ENCODE data around the gene BBS9. TPM values are rescaled to one million over a fixed set of nuclear protein-coding genes. Genes with fewer than 3 reads are reported as not detected.

Gene BBS9
- total and polyA plus RNA-seq, 9 of the 15 experiments (the other 6 are each of a cell fraction or from before 2014, with no cell fraction given) = 0.77 to 3.3 (median 2.4) TPM

GRCh38 chr7:33261585-33261984, 132.2 kb downstream of the BBS9 start:
- DNase-seq (ENCODE audit: extremely low read depth in 1 of 4, low spot score in 3 of 4) = no peak
- Histone ChIP-seq H3K4me2 (ENCODE audit: insufficient read depth, low read length) (no peak overlapping the region), H3K36me3 (ENCODE audit: control insufficient read depth, insufficient read depth, low read length) (no peaks in the 10 kb centered on the region), H4K20me1 (replicated peaks; ENCODE audit: control insufficient read depth, insufficient read depth, low read length) (no peaks in the 10 kb centered on the region), H3K4me3 (no peak overlapping the region), H3K9me3 (replicated peaks; ENCODE audit: control insufficient read depth, insufficient read depth, low read depth, low read length) (no peaks in the 10 kb centered on the region), H3K79me2 (ENCODE audit: control insufficient read depth, insufficient read depth, low read length) (no peaks in the 10 kb centered on the region), H3K4me1 (replicated peaks in 1 of 2; ENCODE audit: control insufficient read depth in 2 of 2, insufficient read depth in 2 of 2, low read length in 2 of 2) (no peaks in the 10 kb centered on the region), H3K27ac (ENCODE audit: extremely low read depth, low read depth, low read length) (no peak overlapping the region), H3K9me1 (ENCODE audit: control insufficient read depth, insufficient read depth, low read length) (no peaks in the 10 kb centered on the region), H3K9ac (ENCODE audit: insufficient read depth in 1 of 2, low read depth in 2 of 2, low read length in 2 of 2) (no peak overlapping the region), H2AFZ (ENCODE audit: low read depth, low read length) (no peak overlapping the region), H3K27me3 (ENCODE audit: control insufficient read depth in 2 of 2, insufficient read depth in 2 of 2, low read length in 2 of 2) (no peaks in the 10 kb centered on the region)
- no peak for TF ChIP-seq PPARD (CRISPR knock-in tag; IDR thresholded peaks at IDR 0.05)
- TF ChIP-seq, protein P1, sequence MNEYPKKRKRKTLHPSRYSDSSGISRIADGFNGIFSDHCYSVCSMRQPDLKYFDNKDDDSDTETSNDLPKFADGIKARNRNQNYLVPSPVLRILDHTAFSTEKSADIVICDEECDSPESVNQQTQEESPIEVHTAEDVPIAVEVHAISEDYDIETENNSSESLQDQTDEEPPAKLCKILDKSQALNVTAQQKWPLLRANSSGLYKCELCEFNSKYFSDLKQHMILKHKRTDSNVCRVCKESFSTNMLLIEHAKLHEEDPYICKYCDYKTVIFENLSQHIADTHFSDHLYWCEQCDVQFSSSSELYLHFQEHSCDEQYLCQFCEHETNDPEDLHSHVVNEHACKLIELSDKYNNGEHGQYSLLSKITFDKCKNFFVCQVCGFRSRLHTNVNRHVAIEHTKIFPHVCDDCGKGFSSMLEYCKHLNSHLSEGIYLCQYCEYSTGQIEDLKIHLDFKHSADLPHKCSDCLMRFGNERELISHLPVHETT (CRISPR knock-in tag; conservative IDR thresholded peaks at IDR 0.05 in 1 of 2, IDR thresholded peaks at IDR 0.05 in 1 of 2) = no peak
- no peak for TF ChIP-seq PRMT5 (CRISPR knock-in tag; IDR thresholded peaks at IDR 0.05)
- TF ChIP-seq HDAC2 (IDR thresholded peaks at IDR 0.05) = no peak
- TF ChIP-seq RBM39 (optimal IDR thresholded peaks at IDR 0.05; ENCODE audit: low read depth, low read length) = no peak
- TF ChIP-seq SRF (CRISPR knock-in tag; IDR thresholded peaks at IDR 0.05) = no peak
- no peak for TF ChIP-seq ZNF444 (CRISPR knock-in tag; IDR thresholded peaks at IDR 0.05)
- TF ChIP-seq ETV6 (IDR thresholded peaks at IDR 0.05; ENCODE audit: borderline replicate concordance in 1 of 2, low read depth in 2 of 2, low read length in 1 of 2) = no peak
- no peak for TF ChIP-seq ETV6 (CRISPR knock-in tag; IDR thresholded peaks at IDR 0.05; ENCODE audit: borderline replicate concordance)
- TF ChIP-seq, protein P2, sequence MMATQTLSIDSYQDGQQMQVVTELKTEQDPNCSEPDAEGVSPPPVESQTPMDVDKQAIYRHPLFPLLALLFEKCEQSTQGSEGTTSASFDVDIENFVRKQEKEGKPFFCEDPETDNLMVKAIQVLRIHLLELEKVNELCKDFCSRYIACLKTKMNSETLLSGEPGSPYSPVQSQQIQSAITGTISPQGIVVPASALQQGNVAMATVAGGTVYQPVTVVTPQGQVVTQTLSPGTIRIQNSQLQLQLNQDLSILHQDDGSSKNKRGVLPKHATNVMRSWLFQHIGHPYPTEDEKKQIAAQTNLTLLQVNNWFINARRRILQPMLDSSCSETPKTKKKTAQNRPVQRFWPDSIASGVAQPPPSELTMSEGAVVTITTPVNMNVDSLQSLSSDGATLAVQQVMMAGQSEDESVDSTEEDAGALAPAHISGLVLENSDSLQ (IDR thresholded peaks at IDR 0.05) = no peak
- no peak for TF ChIP-seq TAF15 (IDR thresholded peaks at IDR 0.05; ENCODE audit: low read depth, low read length)
- no peak for TF ChIP-seq PYGO2 (tag; IDR thresholded peaks at IDR 0.05)
- no peak for TF ChIP-seq EWSR1 (IDR thresholded peaks at IDR 0.05; ENCODE audit: borderline replicate concordance, low read depth, partially characterized antibody)
- no peak for TF ChIP-seq TOE1 (IDR thresholded peaks at IDR 0.05; ENCODE audit: borderline replicate concordance)
- no peak for TF ChIP-seq TOE1 (CRISPR knock-in tag; IDR thresholded peaks at IDR 0.05; ENCODE audit: borderline replicate concordance, low read depth)
- TF ChIP-seq ZNF274 (IDR thresholded peaks at IDR 0.05; ENCODE audit: borderline replicate concordance, low read depth, low read length) = no peak
- no peak for TF ChIP-seq ZNF764 (CRISPR knock-in tag; IDR thresholded peaks at IDR 0.05; ENCODE audit: low read depth)
- no peak for TF ChIP-seq SMAD4 (CRISPR knock-in tag; conservative IDR thresholded peaks at IDR 0.05)
- intact Hi-C loops (cut with micrococcal nuclease) (no loop called here), in situ Hi-C loops (cut with MboI) (no loop called here)
- 2% methylated on average over 3 of the region's 3 CpGs for WGBS (ENCODE audit: insufficient coverage, low coverage, missing lambda C conversion rate)
- ChIA-PET CTCF (ENCODE audit: low intra/inter-chr PET ratio) (no interaction called here), POLR2A (no interaction called here)
- ATAC-seq = no peak
- BruUV-seq (replicated peaks) = no TSS peak
- FAIRE-seq = no peak

All from K562 (cell line).